Measurements from ENCODE around the gene POLD4.

POLD4 gene

GRCh38 chr11:67303132-67303834, 50.1 kb downstream of the POLD4 start, which contains the start of gene SSH3:
TSS of gene SSH3 (plus strand) at chr11:67303530. CDS start at chr11:67303626, 96 bp downstream.
- DNase-seq (ENCODE audit: low read depth, low spot score) = no peak

- DNase-seq (ENCODE audit: low read depth, low spot score) = peak; percentile 55
Observed at GRCh38 chr11:67302571-67303131, 50.7 kb downstream of the POLD4 start.

- peak; percentile 59 for DNase-seq (ENCODE audit: low read depth, low spot score)
Observed at GRCh38 chr11:67301951-67302516, 51.3 kb downstream of the POLD4 start.

GRCh38 chr11:67301313-67301921, 51.9 kb downstream of the POLD4 start:
- no peak for DNase-seq (ENCODE audit: low read depth, low spot score)
